HEK293T (cell line): Measurements from ENCODE around the gene TWNK.

Source experiments
- CTCF ChIA-PET: fragments of 350-600 bp; formaldehyde crosslinking; extraction: SDS; loops from one replicate; lab custom pipeline; 2021; ENCODE audit warnings: antibody characterized with exemption, inconsistent platforms; lab: Yijun Ruan, JAX
- POLR2A ChIA-PET: fragments of 350-600 bp; formaldehyde crosslinking; extraction: SDS; loops from one replicate; lab custom pipeline; 2020; ENCODE audit warnings: antibody characterized with exemption, inconsistent platforms; lab: Yijun Ruan, JAX
- DNase-seq: peaks from one replicate; pipeline ENCODE4 v3.0.0; 2012; ENCODE audit warnings: mixed read lengths; ENCODE audit errors: extremely low spot score
- ARNT ChIP-seq: fragments of 450-650 bp; IDR thresholded peaks from 2 replicates; pipeline ENCODE4 v1.6.1; 2017; ENCODE audit warnings: mild to moderate bottlenecking
- BHLHE40 ChIP-seq: fragments of 450-650 bp; IDR thresholded peaks from 2 replicates; pipeline ENCODE4 v1.6.1; 2016; ENCODE audit warnings: mild to moderate bottlenecking, moderate library complexity, borderline replicate concordance
- CTBP1 ChIP-seq: fragments of 450-650 bp; IDR thresholded peaks from 2 replicates; pipeline ENCODE4 v1.6.1; 2016; ENCODE audit warnings: borderline replicate concordance
- ELF4 ChIP-seq: fragments of 450-650 bp; IDR thresholded peaks from 2 replicates; pipeline ENCODE4 v1.6.1; 2017; ENCODE audit warnings: antibody characterized with exemption
- FOXA1 ChIP-seq: fragments of 450-650 bp; IDR thresholded peaks from 2 replicates; pipeline ENCODE4 v1.6.1; 2016; ENCODE audit warnings: mild to moderate bottlenecking
- FOXK2 ChIP-seq: fragments of 450-650 bp; IDR thresholded peaks from 2 replicates; pipeline ENCODE4 v1.6.1; 2016; ENCODE audit warnings: mild to moderate bottlenecking
- FOXM1 ChIP-seq: fragments of 450-650 bp; IDR thresholded peaks from 2 replicates; pipeline ENCODE4 v1.6.1; 2017; ENCODE audit warnings: mild to moderate bottlenecking, borderline replicate concordance
- HDGF ChIP-seq: fragments of 450-650 bp; IDR thresholded peaks from 2 replicates; pipeline ENCODE4 v1.6.1; 2017; ENCODE audit warnings: antibody characterized with exemption, borderline replicate concordance
- L3MBTL2 ChIP-seq: fragments of 450-650 bp; conservative IDR thresholded peaks from 2 replicates; pipeline ENCODE4 v1.6.1; 2016; ENCODE audit warnings: mild to moderate bottlenecking
- LEF1 ChIP-seq: fragments of 450-650 bp; IDR thresholded peaks from 2 replicates; pipeline ENCODE4 v1.6.1; 2017; ENCODE audit warnings: mild to moderate bottlenecking, borderline replicate concordance
- NFRKB ChIP-seq: fragments of 450-650 bp; IDR thresholded peaks from 2 replicates; pipeline ENCODE4 v1.6.1; 2016; ENCODE audit warnings: mild to moderate bottlenecking, moderate library complexity
- SP1 ChIP-seq: fragments of 450-650 bp; IDR thresholded peaks from 2 replicates; pipeline ENCODE4 v1.6.1; 2017
- SUZ12 ChIP-seq: fragments of 450-650 bp; IDR thresholded peaks from 2 replicates; pipeline ENCODE4 v1.6.1; 2016; ENCODE audit warnings: mild to moderate bottlenecking
- TARDBP ChIP-seq: fragments of 450-650 bp; IDR thresholded peaks from 2 replicates; pipeline ENCODE4 v1.6.1; 2016
- ZNF384 ChIP-seq: fragments of 450-650 bp; IDR thresholded peaks from 2 replicates; pipeline ENCODE4 v1.6.1; 2016
- TF ChIP-seq, protein P1 (sequence below): fragments of 450-650 bp; IDR thresholded peaks from 2 replicates; pipeline ENCODE4 v1.6.1; 2016

TWNK gene

GRCh38 chr10:100982916-100983830, 4.2 kb upstream of the TWNK start:
- TF ChIP-seq NFRKB: no peak
- TF ChIP-seq SP1: no peak
- TF ChIP-seq ZNF384: no peak
- ChIA-PET CTCF (no interaction called here), POLR2A (no interaction called here)
- no peak for DNase-seq

- DNase-seq: no peak
- ChIA-PET CTCF (no interaction called here), POLR2A (no interaction called here)
- TF ChIP-seq FOXK2: no peak
- TF ChIP-seq FOXA1: no peak
- TF ChIP-seq SP1: no peak
- TF ChIP-seq, protein P1, sequence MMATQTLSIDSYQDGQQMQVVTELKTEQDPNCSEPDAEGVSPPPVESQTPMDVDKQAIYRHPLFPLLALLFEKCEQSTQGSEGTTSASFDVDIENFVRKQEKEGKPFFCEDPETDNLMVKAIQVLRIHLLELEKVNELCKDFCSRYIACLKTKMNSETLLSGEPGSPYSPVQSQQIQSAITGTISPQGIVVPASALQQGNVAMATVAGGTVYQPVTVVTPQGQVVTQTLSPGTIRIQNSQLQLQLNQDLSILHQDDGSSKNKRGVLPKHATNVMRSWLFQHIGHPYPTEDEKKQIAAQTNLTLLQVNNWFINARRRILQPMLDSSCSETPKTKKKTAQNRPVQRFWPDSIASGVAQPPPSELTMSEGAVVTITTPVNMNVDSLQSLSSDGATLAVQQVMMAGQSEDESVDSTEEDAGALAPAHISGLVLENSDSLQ: no peak
- TF ChIP-seq ELF4: no peak
- TF ChIP-seq CTBP1: no peak
- no peak for TF ChIP-seq TARDBP
- no peak for TF ChIP-seq LEF1
These were observed 3.3 kb upstream of the TWNK start for GRCh38 chr10:100983868-100984671.

- POLR2A ChIA-PET: interaction anchor here (0.7 to 1.9 kb wide), 3 partner anchors 9 to 14 kb away, joined by 3 to 5 read pairs (median 3); no protein-coding TSS in a partner anchor
- DNase-seq: no peak
- CTCF ChIA-PET: interaction anchor here (1.1 kb wide), 1 partner anchor 13 kb away, joined by 4 read pairs; no protein-coding TSS in a partner anchor
- TF ChIP-seq BHLHE40 (no peak), FOXM1 (no peak), ELF4 (no peak), HDGF (no peak), TARDBP (no peak), ARNT (no peak), ZNF384 (no peak), LEF1 (no peak), SP1 (no peak), NFRKB (no peak)
- TF ChIP-seq, protein P1: no peak
These were observed 2.6 kb upstream of the TWNK start for GRCh38 chr10:100984672-100985177.

DNA sequence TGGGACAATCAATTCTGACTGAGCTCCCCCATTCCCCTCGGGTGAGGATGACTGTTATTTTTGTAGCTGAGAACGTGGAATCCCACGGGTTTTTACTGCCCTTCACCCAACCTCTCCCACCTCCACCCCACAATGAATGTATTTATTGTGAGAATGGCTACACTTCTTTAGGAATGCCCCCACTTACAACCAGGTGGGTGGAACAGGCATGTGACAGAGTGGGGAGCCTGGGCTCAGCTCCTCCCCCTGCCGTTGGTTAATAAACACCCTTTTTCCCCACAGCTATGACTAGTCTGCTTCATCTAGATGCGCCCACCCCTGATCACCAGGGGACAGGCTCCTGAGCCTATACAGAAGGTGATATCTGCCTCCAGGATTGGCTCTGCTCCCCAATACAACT, 2.0 kb upstream of the TWNK start:
- ChIA-PET POLR2A (interaction anchor here (0.7 to 1.9 kb wide), 3 partner anchors 9 to 15 kb away, joined by 3 to 5 read pairs (median 3); no protein-coding TSS in a partner anchor), CTCF (interaction anchor here (1.1 to 1.9 kb wide), 2 partner anchors 13 to 14 kb away, joined by 4 read pairs; partner anchors contain the start of gene LZTS2)
- TF ChIP-seq FOXM1: no peak
- TF ChIP-seq, protein P1: no peak
- no peak for TF ChIP-seq ARNT
- no peak for TF ChIP-seq HDGF
- TF ChIP-seq SUZ12: no peak
- TF ChIP-seq NFRKB: no peak
- TF ChIP-seq SP1: no peak
- TF ChIP-seq ZNF384: no peak
- TF ChIP-seq CTBP1: no peak
- TF ChIP-seq FOXK2: no peak
- TF ChIP-seq LEF1: no peak
- no peak for TF ChIP-seq FOXA1
- no peak for TF ChIP-seq TARDBP
- no peak for TF ChIP-seq L3MBTL2
- TF ChIP-seq BHLHE40: no peak
- no peak for TF ChIP-seq ELF4
- no peak for DNase-seq

DNA sequence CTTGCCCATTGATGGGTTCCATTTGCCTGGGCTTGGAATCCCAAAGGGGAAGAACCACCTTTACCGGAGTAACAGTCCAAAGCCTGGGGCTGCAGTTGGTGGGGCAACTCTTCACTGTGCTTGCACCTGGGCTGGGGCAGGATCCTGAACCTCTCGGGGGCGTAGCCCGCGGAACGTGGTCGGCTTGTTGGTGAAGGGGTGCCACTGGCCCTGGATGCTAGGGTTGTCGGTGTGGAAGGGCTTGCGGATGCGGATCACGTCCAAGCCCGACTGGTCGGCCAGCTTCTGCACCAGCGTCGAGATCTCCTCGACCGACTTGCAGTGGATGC, 756 bp upstream of the TWNK start:
- DNase-seq: no peak
- ChIA-PET POLR2A (interaction anchor here (0.7 to 1.9 kb wide), 3 partner anchors 12 to 32 kb away, joined by 3 to 5 read pairs (median 4); no protein-coding TSS in a partner anchor), CTCF (interaction anchor here (1.3 to 1.9 kb wide), 2 partner anchors 13 to 63 kb away, joined by 3 to 4 read pairs; partner anchors contain the start of gene LZTS2)
- TF ChIP-seq SP1 (no peak), ZNF384 (no peak), FOXK2 (no peak), SUZ12 (no peak), ARNT (no peak), L3MBTL2 (no peak), NFRKB (no peak), BHLHE40 (no peak), LEF1 (no peak), TARDBP (no peak), FOXA1 (no peak), HDGF (no peak), CTBP1 (no peak)
- TF ChIP-seq, protein P1: no peak
